ENCODE results near the gene SEPTIN10.
A peak's percentile ranks its signal among the peaks of the same experiment; 100 is the strongest.

SEPTIN10 gene

DNA sequence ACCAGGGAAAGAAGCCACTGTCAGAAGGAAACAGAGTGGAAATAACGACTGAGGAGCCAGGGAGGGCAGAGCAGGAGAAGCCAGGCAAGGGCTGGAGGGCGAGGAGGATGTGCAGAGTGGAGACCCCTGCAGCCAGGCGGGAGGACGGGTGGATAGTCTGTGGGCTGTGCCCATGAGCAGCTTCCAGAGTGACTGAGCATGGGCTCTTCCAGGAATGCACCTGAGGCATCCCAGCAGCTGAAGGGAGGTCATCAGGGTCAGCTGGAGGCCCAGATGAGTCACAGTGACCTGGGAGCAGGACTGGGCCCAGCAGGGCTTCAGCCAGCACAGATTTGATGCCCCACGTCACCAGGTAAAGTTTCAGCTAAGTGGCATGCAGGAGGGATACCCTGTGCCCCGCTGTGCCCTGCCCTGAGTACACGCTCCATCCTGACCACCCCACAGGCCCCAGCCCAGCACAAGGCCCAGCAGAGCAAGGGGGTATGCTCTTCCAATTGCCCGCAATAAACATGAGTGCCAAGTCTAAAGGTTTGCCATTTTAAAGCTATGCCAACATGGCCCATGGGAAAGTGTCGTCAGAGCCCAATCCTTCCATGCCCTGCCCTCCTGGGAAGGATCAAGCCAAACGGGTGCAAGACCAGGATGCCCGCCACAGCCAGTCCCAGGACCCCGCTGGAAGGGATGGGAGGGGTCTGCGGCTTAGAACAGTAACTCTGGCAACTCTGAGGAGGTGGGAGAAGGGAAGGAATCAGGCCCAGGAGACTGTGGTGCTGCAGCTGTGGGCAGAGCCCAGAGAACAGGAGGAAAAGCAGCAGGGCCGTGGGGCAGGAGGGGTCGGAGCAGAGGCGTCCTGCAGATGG is 85.7 kb downstream of the SEPTIN10 start:
- no peak overlapping the region for H3K27ac ChIP-seq
- H3K4me3 ChIP-seq: no peak overlapping the region
- peak; percentile 47 for DNase-seq (ENCODE audit: low spot score)
- TF ChIP-seq, protein P1, sequence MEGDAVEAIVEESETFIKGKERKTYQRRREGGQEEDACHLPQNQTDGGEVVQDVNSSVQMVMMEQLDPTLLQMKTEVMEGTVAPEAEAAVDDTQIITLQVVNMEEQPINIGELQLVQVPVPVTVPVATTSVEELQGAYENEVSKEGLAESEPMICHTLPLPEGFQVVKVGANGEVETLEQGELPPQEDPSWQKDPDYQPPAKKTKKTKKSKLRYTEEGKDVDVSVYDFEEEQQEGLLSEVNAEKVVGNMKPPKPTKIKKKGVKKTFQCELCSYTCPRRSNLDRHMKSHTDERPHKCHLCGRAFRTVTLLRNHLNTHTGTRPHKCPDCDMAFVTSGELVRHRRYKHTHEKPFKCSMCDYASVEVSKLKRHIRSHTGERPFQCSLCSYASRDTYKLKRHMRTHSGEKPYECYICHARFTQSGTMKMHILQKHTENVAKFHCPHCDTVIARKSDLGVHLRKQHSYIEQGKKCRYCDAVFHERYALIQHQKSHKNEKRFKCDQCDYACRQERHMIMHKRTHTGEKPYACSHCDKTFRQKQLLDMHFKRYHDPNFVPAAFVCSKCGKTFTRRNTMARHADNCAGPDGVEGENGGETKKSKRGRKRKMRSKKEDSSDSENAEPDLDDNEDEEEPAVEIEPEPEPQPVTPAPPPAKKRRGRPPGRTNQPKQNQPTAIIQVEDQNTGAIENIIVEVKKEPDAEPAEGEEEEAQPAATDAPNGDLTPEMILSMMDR (IDR thresholded peaks at IDR 0.05): no peak

- Histone ChIP-seq H3K4me3 (no peak overlapping the region), H3K27ac (no peak overlapping the region)
- DNase-seq (ENCODE audit: low spot score): peak; percentile 57
- TF ChIP-seq, protein P1 (IDR thresholded peaks at IDR 0.05): no peak
These were observed 86.7 kb downstream of the SEPTIN10 start for GRCh38 chr2:109527079-109527478.

- Histone ChIP-seq H3K4me3 (no peak overlapping the region), H3K27ac (no peak overlapping the region)
- TF ChIP-seq, protein P1 (IDR thresholded peaks at IDR 0.05): no peak
- peak; percentile 38 for DNase-seq (ENCODE audit: low spot score)
These were observed 87.3 kb downstream of the SEPTIN10 start for GRCh38 chr2:109526442-109526970.

DNA sequence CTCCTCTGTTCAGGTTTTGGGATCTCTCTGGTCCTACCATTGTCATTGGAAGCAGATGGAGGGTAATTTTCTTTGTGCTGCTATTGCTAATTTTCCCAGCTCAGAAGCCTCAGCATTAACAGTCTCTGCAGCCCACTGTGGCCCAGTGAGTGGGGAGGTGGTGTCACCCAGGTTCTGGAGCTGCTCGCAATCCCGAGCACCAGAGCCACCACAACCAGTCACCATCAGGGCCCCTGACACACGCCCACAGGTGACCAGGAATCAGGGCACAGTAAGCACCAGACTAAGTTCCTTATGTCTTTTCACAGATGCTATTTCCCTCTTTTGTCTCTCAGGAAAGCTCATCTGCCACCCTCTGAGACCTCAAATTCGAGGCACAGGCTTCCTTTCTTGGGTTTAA is 87.9 kb downstream of the SEPTIN10 start:
- no peak overlapping the region for H3K4me3 ChIP-seq
- TF ChIP-seq, protein P1 (IDR thresholded peaks at IDR 0.05): no peak
- peak; percentile 7 for DNase-seq (ENCODE audit: low spot score)
- no peak overlapping the region for H3K27ac ChIP-seq

DNA sequence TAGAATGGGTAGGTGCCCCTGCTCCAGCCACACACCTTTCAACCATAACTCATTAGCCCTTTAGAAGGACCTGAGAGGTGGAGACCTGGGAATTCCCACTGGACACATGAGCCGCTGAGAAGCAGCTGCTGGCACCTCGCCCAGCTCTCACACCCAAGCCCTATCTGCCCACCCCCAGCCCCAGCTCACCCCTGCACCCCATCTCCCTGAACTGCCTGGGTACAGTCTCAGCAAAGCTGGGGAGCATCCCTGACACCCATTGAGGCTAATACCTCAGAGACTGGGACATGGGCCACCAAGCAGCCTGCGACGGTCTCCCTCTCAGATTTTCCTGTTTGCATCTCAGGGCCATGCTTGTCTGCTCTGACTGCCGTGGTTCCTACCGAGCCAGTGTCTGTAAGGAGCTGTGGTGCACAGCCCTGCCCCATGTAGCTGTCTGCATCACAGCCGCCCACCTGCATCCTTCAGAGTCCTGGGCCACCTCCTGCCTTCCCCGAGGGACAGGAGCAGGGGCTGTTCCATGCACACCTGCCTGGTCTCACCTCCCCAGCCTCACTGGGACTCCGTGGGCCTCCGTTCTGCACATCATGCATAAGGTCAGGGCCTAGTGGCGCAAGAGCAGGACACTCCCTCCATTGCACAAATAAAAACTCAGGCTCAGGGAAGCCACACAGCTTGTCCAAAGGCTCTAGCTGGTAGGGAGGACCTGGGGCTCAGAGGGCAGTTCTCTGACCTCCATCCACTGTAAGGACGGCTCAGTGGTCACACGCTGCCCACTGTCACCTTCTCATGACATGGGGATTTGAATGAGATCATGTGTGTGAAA is 90.0 kb downstream of the SEPTIN10 start:
- TF ChIP-seq, protein P1 (IDR thresholded peaks at IDR 0.05): no peak
- no peak for DNase-seq (ENCODE audit: low spot score)
- Histone ChIP-seq H3K27ac (no peak overlapping the region), H3K4me3 (no peak overlapping the region)

- no peak for DNase-seq (ENCODE audit: low spot score)
- H3K27ac ChIP-seq: no peak overlapping the region
- H3K4me3 ChIP-seq: no peak overlapping the region
- TF ChIP-seq, protein P1 (IDR thresholded peaks at IDR 0.05): no peak
These were observed 90.6 kb downstream of the SEPTIN10 start for GRCh38 chr2:109523121-109523520.
